ENCODE results near the gene C7. TPM values are rescaled to one million over a fixed set of nuclear protein-coding genes. Genes with fewer than 3 reads are reported as not detected.

The C7 gene
- total and polyA plus RNA-seq, 2 experiments from 2014 or later, result 0.05 to 0.07 TPM

GRCh38 chr5:40873286-40873880, 35.9 kb upstream of the C7 start:
- peaks cover 4% of the 10 kb centered on the region for H3K27me3 Mint-ChIP-seq (ENCODE audit: insufficient read depth, low read depth, poor library complexity)
- no peak for ATAC-seq

More at GRCh38 chr5:40873286-40873880, 35.9 kb upstream of the C7 start:
- no peak overlapping the region for H3K27ac Mint-ChIP-seq
- no peak for TF ChIP-seq EZH2 (IDR thresholded peaks at IDR 0.05; ENCODE audit: low read depth, unreplicated experiment)
- TF ChIP-seq ETS1 (IDR thresholded peaks at IDR 0.05), result no peak
- TF ChIP-seq CTCF (conservative IDR thresholded peaks at IDR 0.05; ENCODE audit: low read depth in 2 of 2), result no peak
- TF ChIP-seq NANOG (IDR thresholded peaks at IDR 0.05; ENCODE audit: borderline replicate concordance), result no peak
- no peak for TF ChIP-seq POLR2AphosphoS5 (IDR thresholded peaks at IDR 0.05; ENCODE audit: low read depth)
- no peak for TF ChIP-seq CREB1 (CRISPR knock-in tag; IDR thresholded peaks at IDR 0.05; ENCODE audit: low read depth)
- no peak for TF ChIP-seq ZNF331 (CRISPR knock-in tag; IDR thresholded peaks at IDR 0.05; ENCODE audit: low read depth)
- no peak for TF ChIP-seq ZNF114 (CRISPR knock-in tag; IDR thresholded peaks at IDR 0.05)
- no peak for TF ChIP-seq REST (IDR thresholded peaks at IDR 0.05; ENCODE audit: unreplicated experiment)
- TF ChIP-seq ZNF462 (CRISPR knock-in tag; IDR thresholded peaks at IDR 0.05), result no peak
- TF ChIP-seq JUNB (IDR thresholded peaks at IDR 0.05; ENCODE audit: unreplicated experiment), result no peak
- TF ChIP-seq STAT1 (IDR thresholded peaks at IDR 0.05; ENCODE audit: unreplicated experiment), result no peak
- TF ChIP-seq EZH2phosphoT487 (IDR thresholded peaks at IDR 0.05; ENCODE audit: unreplicated experiment), result no peak
- H3K4me1 Mint-ChIP-seq, result peaks cover 9% of the 10 kb centered on the region
- Histone ChIP-seq H3K27ac (ENCODE audit: low read depth) (no peak overlapping the region), H3F3A (replicated peaks; ENCODE audit: low read depth) (no peaks in the 10 kb centered on the region), H3K79me2 (replicated peaks; ENCODE audit: insufficient read depth) (no peaks in the 10 kb centered on the region), H2AFZ (no peak overlapping the region), H3K4me1 (ENCODE audit: insufficient read depth) (0 out of 2 replicates have a peak, but pooled peaks cover 6% of the 10 kb centered on the region), H3K4me3 (no peak overlapping the region), H3K27me3 (ENCODE audit: insufficient read depth) (no peaks in the 10 kb centered on the region), H3K36me3 (ENCODE audit: insufficient read depth) (no peaks in the 10 kb centered on the region), H3K4me2 (no peak overlapping the region), H4K20me1 (replicated peaks; ENCODE audit: insufficient read depth) (no peaks in the 10 kb centered on the region), H3K9me2 (ENCODE audit: insufficient read depth) (no peaks in the 10 kb centered on the region)
- no peak for DNase-seq (ENCODE audit: low spot score)
- H3K36me3 Mint-ChIP-seq (ENCODE audit: low read depth), result peaks cover 17% of the 10 kb centered on the region
- no peak overlapping the region for H3K4me3 Mint-ChIP-seq
- peaks cover 27% of the 10 kb centered on the region for H3K9me3 Mint-ChIP-seq

All from GM23338 (cell line).